WTC11 (cell line): ENCODE measurements around the gene DNAI1. TPM values are rescaled to one million over a fixed set of nuclear protein-coding genes. Genes with fewer than 3 reads are reported as not detected.
"Not testable (repeated sequence)": the region's sequence is repeated elsewhere in the genome, so short reads cannot be mapped to it uniquely, and the experiment has no call there.

ENCODE experiments used
- ATAC-seq: fragments of 200-7000 bp; cut with Tn5 transposase; 2 replicates; pipeline ENCODE4 v1.10.0; 2021; ENCODE audit warnings: mild to moderate bottlenecking, moderate library complexity
- CTCF ChIA-PET: fragments of 300-600 bp; sonication (Branson Sonifier 250); formaldehyde crosslinking; loops from one replicate; lab custom pipeline; 2021; ENCODE audit warnings: antibody characterized with exemption; lab: Charles Lee
- POLR2A ChIA-PET: fragments of 350-600 bp; sonication (Branson Sonifier 250); formaldehyde crosslinking; loops from one replicate; lab custom pipeline; 2021; ENCODE audit warnings: antibody characterized with exemption; lab: Charles Lee
- DNase-seq: peaks from one replicate; pipeline ENCODE4 v3.0.0; 2021; ENCODE audit warnings: low spot score
- H3K27ac Mint-ChIP-seq: 2 replicates; pipeline ENCODE4 v1.8.0; 2021; ENCODE audit warnings: mixed read lengths
- H3K27me3 Mint-ChIP-seq: 2 replicates; pipeline ENCODE4 v1.8.0; 2021; ENCODE audit warnings: low read depth, mild to moderate bottlenecking, moderate library complexity, mixed read lengths
- H3K36me3 Mint-ChIP-seq: 2 replicates; pipeline ENCODE4 v1.8.0; 2021; ENCODE audit warnings: mixed read lengths
- H3K4me1 Mint-ChIP-seq: 2 replicates; pipeline ENCODE4 v1.8.0; 2022; ENCODE audit warnings: mixed read lengths
- H3K4me3 Mint-ChIP-seq: 2 replicates; pipeline ENCODE4 v1.8.0; 2021; ENCODE audit warnings: mild to moderate bottlenecking, moderate library complexity, mixed read lengths
- H3K9me3 Mint-ChIP-seq: 2 replicates; pipeline ENCODE4 v1.8.0; 2021; ENCODE audit warnings: mixed read lengths
- CREM ChIP-seq: sonication (generic); formaldehyde crosslinking; IDR thresholded peaks from 2 replicates; pipeline ENCODE4 v1.8.1; 2022; ENCODE audit warnings: mild to moderate bottlenecking, missing genetic modification reagents, moderate library complexity
- E2F4 ChIP-seq: sonication (generic); formaldehyde crosslinking; IDR thresholded peaks from 2 replicates; pipeline ENCODE4 v1.8.1; 2022; ENCODE audit warnings: low read depth, mild to moderate bottlenecking, moderate library complexity, missing genetic modification reagents, borderline replicate concordance
- ELF4 ChIP-seq: sonication (generic); formaldehyde crosslinking; IDR thresholded peaks from 2 replicates; pipeline ENCODE4 v1.8.1; 2022; ENCODE audit warnings: low read depth, mild to moderate bottlenecking, moderate library complexity, missing genetic modification reagents
- EMX1 ChIP-seq: fragments of 250-450 bp; sonication (Bioruptor Pico); IDR thresholded peaks from 2 replicates; pipeline ENCODE4 v1.8.0; 2021; ENCODE audit warnings: mild to moderate bottlenecking
- FOXK1 ChIP-seq: sonication (generic); formaldehyde crosslinking; IDR thresholded peaks from 2 replicates; pipeline ENCODE4 v1.8.0; 2022; ENCODE audit warnings: mild to moderate bottlenecking, moderate library complexity, missing genetic modification reagents
- HMGA2 ChIP-seq: fragments of 250-450 bp; sonication (Bioruptor Pico); IDR thresholded peaks from 2 replicates; pipeline ENCODE4 v1.4.0; 2021; ENCODE audit warnings: mild to moderate bottlenecking, moderate library complexity
- IRF1 ChIP-seq: sonication (generic); formaldehyde crosslinking; IDR thresholded peaks from 2 replicates; pipeline ENCODE4 v1.8.0; 2023; ENCODE audit warnings: missing genetic modification reagents
- JAZF1 ChIP-seq: fragments of 250-450 bp; sonication (Bioruptor Pico); IDR thresholded peaks from 2 replicates; pipeline ENCODE4 v1.9.0; 2021; ENCODE audit warnings: moderate library complexity, mild to moderate bottlenecking, inconsistent platforms
- KAT7 ChIP-seq: sonication (generic); formaldehyde crosslinking; IDR thresholded peaks from 2 replicates; pipeline ENCODE4 v1.8.1; 2023; ENCODE audit warnings: missing genetic modification reagents, mild to moderate bottlenecking, borderline replicate concordance
- MAX ChIP-seq: sonication (generic); formaldehyde crosslinking; IDR thresholded peaks from 2 replicates; pipeline ENCODE4 v1.8.0; 2022; ENCODE audit warnings: mild to moderate bottlenecking, missing genetic modification reagents
- MXD4 ChIP-seq: fragments of 250-450 bp; sonication (Bioruptor Pico); IDR thresholded peaks from 2 replicates; pipeline ENCODE4 v1.8.0; 2021; ENCODE audit warnings: mild to moderate bottlenecking, moderate library complexity, borderline replicate concordance
- NFYB ChIP-seq: sonication (generic); formaldehyde crosslinking; conservative IDR thresholded peaks from 2 replicates; pipeline ENCODE4 v1.8.0; 2022; ENCODE audit warnings: low read depth, missing genetic modification reagents
- RELA ChIP-seq: sonication (generic); formaldehyde crosslinking; IDR thresholded peaks from 2 replicates; pipeline ENCODE4 v1.8.1; 2022; ENCODE audit warnings: missing genetic modification reagents, mild to moderate bottlenecking, borderline replicate concordance
- RORB ChIP-seq: fragments of 250-450 bp; sonication (Bioruptor Pico); IDR thresholded peaks from 2 replicates; pipeline ENCODE4 v1.9.0; 2021; ENCODE audit warnings: mild to moderate bottlenecking
- SMAD3 ChIP-seq: sonication (generic); formaldehyde crosslinking; IDR thresholded peaks from 2 replicates; pipeline ENCODE4 v1.8.0; 2022; ENCODE audit warnings: missing genetic modification reagents, mild to moderate bottlenecking, borderline replicate concordance
- SOX15 ChIP-seq: fragments of 250-450 bp; sonication (Bioruptor Pico); IDR thresholded peaks from 2 replicates; pipeline ENCODE4 v1.9.0; 2021; ENCODE audit warnings: mild to moderate bottlenecking
- ZNF396 ChIP-seq: fragments of 250-450 bp; sonication (Bioruptor Pico); IDR thresholded peaks from 2 replicates; pipeline ENCODE4 v1.8.0; 2021; ENCODE audit warnings: mild to moderate bottlenecking, moderate library complexity, borderline replicate concordance
- ZNF532 ChIP-seq: fragments of 250-450 bp; sonication (Bioruptor Pico); IDR thresholded peaks from 2 replicates; pipeline ENCODE4 v1.9.0; 2021; ENCODE audit warnings: mild to moderate bottlenecking, borderline replicate concordance
- total RNA-seq: library from RNA; stranded (reverse); gene quantifications from 3 replicates; pipeline ENCODE4 v1.2.3, GENCODE V29; 2021

The DNAI1 gene
- total RNA-seq, 1 experiment from 2014 or later, result 2.1 TPM

- TF ChIP-seq NFYB, result 0 out of 2 replicates have a peak, but pooled peaks have one; percentile 22
- CTCF ChIA-PET, result interaction anchor here (0.6 to 3.9 kb wide), 7 partner anchors 20 to 445 kb away, joined by 3 to 17 read pairs (median 4); partner anchors contain the start of genes DNAI1 and FAM219A
Measured at GRCh38 chr9:34438465-34438864, 20.1 kb upstream of the DNAI1 start.

GRCh38 chr9:34440017-34440416, 18.6 kb upstream of the DNAI1 start:
- ATAC-seq, result no peak
- peaks cover 6% of the 10 kb centered on the region; the same call in 1 of the 2 replicates for H3K9me3 Mint-ChIP-seq
- no peak for DNase-seq
- no peak overlapping the region for H3K27ac Mint-ChIP-seq
- peaks cover 27% of the 10 kb centered on the region for H3K4me1 Mint-ChIP-seq
- POLR2A ChIA-PET, result no interaction called here
- CTCF ChIA-PET, result interaction anchor here (0.6 to 3.9 kb wide), 5 partner anchors 36 to 1206 kb away, joined by 3 to 17 read pairs (median 6); no protein-coding TSS in a partner anchor
- H3K4me3 Mint-ChIP-seq, result no peak overlapping the region
- peaks cover 7% of the 10 kb centered on the region for H3K36me3 Mint-ChIP-seq
- no peaks in the 10 kb centered on the region for H3K27me3 Mint-ChIP-seq
- no peak for TF ChIP-seq MXD4 (CRISPR knock-in tag)

More at GRCh38 chr9:34438465-34438864, 20.1 kb upstream of the DNAI1 start:
- H3K4me3 Mint-ChIP-seq, DNase-seq, H3K36me3 Mint-ChIP-seq, H3K9me3 Mint-ChIP-seq, H3K27me3 Mint-ChIP-seq, H3K27ac Mint-ChIP-seq, POLR2A ChIA-PET, ATAC-seq: not testable (repeated sequence)
- H3K4me1 Mint-ChIP-seq, result peaks cover 18% of the 10 kb centered on the region

- Mint-ChIP-seq H3K9me3 (peaks cover 6% of the 10 kb centered on the region; the same call in 1 of the 2 replicates), H3K36me3 (peaks cover 7% of the 10 kb centered on the region), H3K4me3 (no peak overlapping the region)
- ATAC-seq, result no peak
- CTCF ChIA-PET, result interaction anchor here (0.8 to 2.9 kb wide), 3 partner anchors 11 to 148 kb away, joined by 3 to 17 read pairs (median 7); no protein-coding TSS in a partner anchor
- TF ChIP-seq EMX1 (CRISPR knock-in tag) (no peak), HMGA2 (peak; percentile 90; the same call in 1 of the 2 replicates)
- TF ChIP-seq, all 79 proteins: peak for 1
- Mint-ChIP-seq H3K4me1 (peaks cover 20% of the 10 kb centered on the region), H3K27ac (no peak overlapping the region), H3K27me3 (no peaks in the 10 kb centered on the region)
- no peak for DNase-seq
- POLR2A ChIA-PET, result no interaction called here
Measured at GRCh38 chr9:34442770-34443169, 15.8 kb upstream of the DNAI1 start.

- Mint-ChIP-seq H3K4me3 (no peak overlapping the region), H3K27me3 (no peaks in the 10 kb centered on the region), H3K27ac (peak overlapping the region; percentile 47; the same call in 1 of the 2 replicates), H3K4me1 (peaks cover 20% of the 10 kb centered on the region), H3K36me3 (peaks cover 7% of the 10 kb centered on the region), H3K9me3 (peaks cover 6% of the 10 kb centered on the region; the same call in 1 of the 2 replicates)
- no peak for TF ChIP-seq HMGA2
- no peak for TF ChIP-seq ELF4 (CRISPR knock-in tag)
- ATAC-seq (peak; percentile 73), DNase-seq (no peak)
- ChIA-PET POLR2A (no interaction called here), CTCF (interaction anchor here (0.8 to 2.9 kb wide), 7 partner anchors 10 to 160 kb away, joined by 3 to 17 read pairs (median 7); no protein-coding TSS in a partner anchor)
Measured at GRCh38 chr9:34443533-34443932, 15.1 kb upstream of the DNAI1 start.

- DNase-seq (no peak), ATAC-seq (peak; percentile 28; the same call in 1 of the 2 replicates)
- H3K9me3 Mint-ChIP-seq, result peaks cover 2% of the 10 kb centered on the region; the same call in 1 of the 2 replicates
- peaks cover 20% of the 10 kb centered on the region for H3K4me1 Mint-ChIP-seq
- no peak overlapping the region for H3K4me3 Mint-ChIP-seq
- ChIA-PET CTCF (interaction anchor here (1.0 to 2.9 kb wide), 6 partner anchors 12 to 160 kb away, joined by 3 to 17 read pairs (median 7); no protein-coding TSS in a partner anchor), POLR2A (no interaction called here)
- H3K27me3 Mint-ChIP-seq, result no peaks in the 10 kb centered on the region
- peak overlapping the region; percentile 47; the same call in 1 of the 2 replicates for H3K27ac Mint-ChIP-seq
- H3K36me3 Mint-ChIP-seq, result peaks cover 4% of the 10 kb centered on the region
- TF ChIP-seq CREM (CRISPR knock-in tag), result no peak
- TF ChIP-seq MAX (CRISPR knock-in tag), result no peak
- TF ChIP-seq ZNF396, result no peak
- no peak for TF ChIP-seq JAZF1 (CRISPR knock-in tag)
- TF ChIP-seq SMAD3 (CRISPR knock-in tag), result no peak
- TF ChIP-seq SOX15 (CRISPR knock-in tag), result no peak
- no peak for TF ChIP-seq FOXK1 (CRISPR knock-in tag)
- TF ChIP-seq ZNF532 (CRISPR knock-in tag), result no peak
- TF ChIP-seq RORB (CRISPR knock-in tag), result no peak
- no peak for TF ChIP-seq KAT7 (CRISPR knock-in tag)
- TF ChIP-seq IRF1, result no peak
- no peak for TF ChIP-seq RELA (CRISPR knock-in tag)
- no peak for TF ChIP-seq E2F4 (CRISPR knock-in tag)
Measured at GRCh38 chr9:34443976-34444375, 14.6 kb upstream of the DNAI1 start.
